ENCODE measurements around the gene RAB6B. TPM values are rescaled to one million over a fixed set of nuclear protein-coding genes. Genes with fewer than 3 reads are reported as not detected.

RAB6B gene
- polyA plus RNA-seq (2013, experiment 1 of 2; ENCODE audit: insufficient read length) = 6.1 TPM
- 4.5 TPM for polyA plus RNA-seq (2013, experiment 2 of 2; ENCODE audit: insufficient read length)

DNA sequence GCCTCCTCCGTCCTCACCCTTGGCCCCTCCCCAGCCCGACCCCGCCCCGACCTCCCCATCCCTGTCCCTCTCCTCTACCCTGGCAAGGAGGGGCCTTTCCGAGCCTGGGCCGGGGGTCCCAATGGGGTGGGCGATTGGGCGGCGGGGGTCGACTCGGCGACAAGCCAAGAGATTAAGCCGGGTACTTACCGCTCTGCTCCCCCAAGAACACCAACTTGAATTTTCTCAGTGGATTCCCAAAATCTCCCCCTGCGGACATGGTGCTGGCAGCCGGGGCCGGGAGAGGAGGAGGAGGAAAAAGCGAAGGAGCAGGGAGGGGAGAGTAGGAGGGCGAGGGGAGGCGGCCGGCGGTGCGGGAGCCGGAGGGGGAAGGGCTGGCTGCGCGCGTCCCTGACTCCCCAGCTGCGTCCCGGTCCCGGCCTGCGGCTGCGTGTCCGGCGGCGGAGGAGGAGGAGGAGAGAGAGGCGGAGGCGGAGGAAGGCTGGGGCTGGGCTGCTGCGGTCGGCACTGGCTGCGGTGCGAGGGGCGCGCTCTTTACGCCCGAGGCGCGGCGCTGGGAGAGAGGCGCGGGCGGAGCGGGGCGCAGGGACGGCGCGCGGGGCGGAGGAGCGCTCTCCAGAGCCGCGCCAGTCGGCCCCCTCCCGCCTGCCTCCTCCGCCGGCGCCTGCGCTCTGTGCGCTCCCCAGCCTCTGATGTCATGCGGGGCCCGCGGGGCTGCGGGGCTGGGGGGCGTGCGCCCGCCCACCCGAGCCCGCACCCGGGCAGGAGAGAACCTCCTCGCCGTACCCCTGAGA is at the start of gene RAB6B:
Gene RAB6B, minus strand, starts transcription at position 675 of the 794 bp plus-strand sequence. Its CDS starts 416 bp downstream, at position 259.
- peak; percentile 43 for DNase-seq

DNA sequence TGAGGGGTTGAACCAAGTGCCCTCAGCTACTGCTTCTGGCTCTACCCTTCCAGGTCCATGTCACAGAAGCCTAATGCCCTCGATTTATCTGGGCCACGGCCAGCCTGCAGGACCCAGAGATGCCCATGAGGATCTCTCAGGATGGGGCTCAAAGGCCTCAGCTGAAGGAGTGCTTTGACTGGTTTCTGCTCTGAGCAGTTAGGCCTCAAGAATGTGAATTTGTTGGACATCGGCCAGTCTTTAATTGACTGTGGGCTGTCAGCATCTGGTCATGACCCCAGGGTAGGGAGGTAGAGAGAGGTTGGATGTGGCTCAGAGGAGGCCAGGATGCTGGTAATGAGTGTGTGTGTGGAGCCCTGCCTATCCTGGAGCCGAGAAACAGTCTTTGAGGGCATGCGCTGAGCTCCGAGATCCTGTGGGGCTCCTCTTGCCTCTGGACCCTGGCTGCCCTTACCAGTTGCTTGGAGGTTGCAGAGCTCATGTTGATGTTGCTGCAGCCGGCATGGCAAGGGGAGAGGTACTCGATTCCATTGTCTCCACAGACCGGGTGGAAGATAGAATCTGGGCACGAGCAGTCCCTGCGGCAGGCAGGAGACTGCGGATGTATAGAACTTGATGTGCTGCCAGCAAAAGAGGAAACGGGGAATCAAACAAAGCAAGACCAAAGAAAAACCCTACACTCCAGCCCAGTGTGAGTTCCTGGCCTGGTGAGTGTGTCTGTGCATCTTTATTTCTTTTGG is 49.1 kb upstream of the RAB6B start:
- peak; percentile 87 for DNase-seq

DNA sequence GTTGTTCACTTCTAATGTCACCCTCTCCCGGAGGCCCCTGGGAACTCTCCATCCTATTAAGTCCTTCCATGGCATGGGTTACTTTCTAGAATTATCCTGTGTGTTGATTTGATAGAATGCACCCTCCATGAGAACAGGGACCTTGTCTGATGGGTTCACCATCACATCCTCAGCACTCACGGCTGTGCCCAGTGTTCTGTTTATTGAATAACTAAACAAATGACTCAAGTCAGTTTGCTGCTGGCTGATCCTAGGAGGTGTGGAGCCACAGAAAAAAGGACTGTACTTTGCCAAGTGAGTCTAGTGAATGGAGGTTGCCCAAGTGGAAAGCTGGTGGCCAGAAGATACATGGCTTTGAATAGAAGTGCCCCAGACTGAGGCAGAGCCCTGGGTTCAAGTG is 48.5 kb upstream of the RAB6B start:
- no peak for DNase-seq

DNA sequence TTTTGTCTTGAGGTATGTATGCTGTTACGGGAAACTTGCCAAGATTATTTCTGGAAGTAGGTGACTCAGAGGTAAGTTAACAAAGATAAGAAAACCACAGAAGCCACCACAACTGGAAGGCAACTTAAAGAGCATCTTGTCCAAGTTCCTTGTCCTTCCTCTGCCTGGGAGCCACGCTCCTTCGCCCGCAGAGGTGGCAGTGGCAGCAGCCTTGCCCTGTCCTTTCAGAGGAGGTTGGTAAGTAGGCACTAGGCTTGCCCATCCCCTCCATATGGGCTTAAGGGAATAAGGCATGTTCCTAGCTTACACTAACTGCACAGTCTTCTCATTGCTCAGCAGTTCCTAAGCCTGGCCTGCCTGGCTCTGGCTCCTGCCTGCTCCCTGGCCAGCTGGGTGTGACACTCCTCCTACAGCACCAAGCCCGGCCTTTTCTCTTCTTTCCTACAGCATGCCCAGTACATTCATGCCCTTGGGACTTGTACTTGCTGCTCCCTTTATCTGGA is 48.0 kb upstream of the RAB6B start:
- DNase-seq = peak; percentile 77

DNA sequence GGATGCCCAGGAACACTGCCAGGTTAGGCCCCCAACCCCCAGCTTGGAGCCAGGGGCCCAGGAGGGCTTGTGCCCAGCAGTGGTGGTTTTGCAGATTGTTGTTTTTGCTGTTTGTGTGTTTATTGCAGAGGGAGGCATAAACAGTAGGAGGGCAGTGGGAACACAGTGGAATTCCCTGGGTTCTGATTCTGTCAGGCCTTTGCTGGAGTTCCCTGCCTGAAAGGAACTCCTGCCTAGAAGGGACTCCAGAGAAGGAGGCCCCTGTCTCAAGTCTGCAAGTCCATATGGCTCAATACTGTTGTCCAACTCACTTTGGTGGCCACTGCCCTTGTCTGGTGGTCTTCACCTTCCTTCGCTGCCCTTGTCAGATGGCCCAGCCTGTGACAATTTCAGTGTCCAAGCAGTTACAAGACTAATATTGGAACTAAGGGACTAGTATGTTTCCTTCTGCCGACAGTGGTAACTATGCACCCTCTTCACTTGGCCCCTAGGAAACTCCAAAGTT is 47.4 kb upstream of the RAB6B start:
- no peak for DNase-seq

DNA sequence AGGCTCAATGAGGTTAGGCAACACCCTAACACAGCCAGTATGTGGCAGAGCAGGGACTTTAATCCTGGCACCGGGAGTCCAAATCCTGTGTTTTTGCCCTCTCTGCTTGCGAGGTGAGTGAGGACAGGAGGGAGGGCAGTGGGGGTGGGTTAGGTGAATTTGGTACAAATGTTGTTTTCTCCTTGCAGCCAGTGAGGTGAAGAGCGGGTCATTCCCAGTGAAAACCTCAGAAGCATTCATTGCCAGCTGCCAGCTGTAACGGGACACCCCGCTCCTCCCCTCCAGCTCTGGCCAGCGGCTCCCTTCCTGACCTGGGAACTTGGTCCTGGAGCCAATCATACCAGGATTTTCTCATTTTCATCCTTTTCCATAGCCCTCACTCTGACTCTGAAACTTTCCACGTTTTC is 45.7 kb upstream of the RAB6B start:
- no peak for DNase-seq

DNA sequence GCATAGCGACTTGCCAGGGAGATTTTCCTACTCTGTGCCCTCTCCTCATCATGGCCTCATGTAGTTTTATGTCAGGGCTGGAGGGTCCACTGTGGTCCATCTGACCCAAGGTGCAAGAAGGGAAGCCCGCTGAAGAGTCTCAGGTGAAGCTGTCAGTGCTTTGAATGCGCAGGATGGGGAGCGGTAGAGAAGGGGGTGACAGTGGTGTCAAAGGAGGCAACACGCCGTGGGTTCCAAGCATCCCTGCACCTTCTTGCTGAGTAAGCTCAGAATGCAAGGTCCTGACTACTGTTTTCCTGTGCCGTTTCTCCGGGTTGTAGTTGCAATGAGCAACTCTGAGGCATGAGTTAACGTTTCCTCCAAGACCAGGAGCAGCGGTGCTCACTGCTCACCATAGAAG is 44.9 kb upstream of the RAB6B start:
- no peak for DNase-seq

DNA sequence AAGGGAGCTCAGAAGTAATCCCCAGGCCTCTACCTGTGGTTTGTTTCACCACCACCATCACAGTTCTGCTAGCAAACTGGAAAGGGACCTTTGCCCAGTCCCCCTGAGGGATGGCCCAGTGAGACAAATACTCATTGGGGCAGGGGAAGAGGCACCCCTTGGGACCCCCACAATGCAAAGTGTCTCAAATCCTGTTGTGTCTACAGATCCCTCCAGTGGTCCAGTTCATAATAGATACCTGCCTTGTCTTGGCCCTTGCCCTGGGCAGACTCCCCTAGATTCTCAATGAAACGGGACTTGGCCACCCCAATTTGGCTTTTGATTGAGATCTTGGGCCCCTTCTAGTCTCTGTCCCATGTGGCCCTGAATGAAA is 43.8 kb upstream of the RAB6B start:
- no peak for DNase-seq

DNA sequence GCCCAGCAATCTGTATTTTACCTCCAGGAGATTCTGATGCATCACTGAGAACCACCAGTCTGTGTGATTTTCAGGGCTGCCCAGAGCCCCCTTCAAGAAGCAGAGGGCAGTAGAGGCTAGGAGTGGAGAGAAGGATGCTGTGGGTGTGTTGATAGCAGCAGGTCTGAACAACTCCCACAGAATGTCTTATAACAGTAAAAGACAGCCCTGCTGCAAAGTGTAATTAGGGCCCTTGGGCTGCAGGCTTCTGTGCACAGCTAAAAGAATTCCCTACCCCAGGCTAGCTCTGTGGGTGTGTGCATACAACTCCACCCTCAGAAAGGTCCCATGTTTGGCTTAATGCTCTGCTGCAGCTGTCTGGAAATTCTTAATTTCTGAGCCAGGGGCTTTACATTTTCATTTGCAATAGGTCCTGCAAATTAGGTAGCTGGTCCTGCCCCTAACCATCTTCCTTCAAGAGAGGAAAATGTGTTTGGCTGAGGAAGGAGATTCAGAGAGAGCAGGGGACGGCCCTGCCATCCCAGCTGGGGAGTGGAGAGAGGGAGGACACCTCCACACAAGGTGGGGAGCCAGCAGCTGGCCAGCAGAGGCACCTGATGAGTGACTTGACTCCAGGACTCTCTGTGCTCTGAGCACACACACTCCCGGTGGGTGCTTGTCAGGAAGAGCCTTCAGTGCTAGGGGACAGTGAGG is 43.2 kb upstream of the RAB6B start:
- peak; percentile 23 for DNase-seq

DNA sequence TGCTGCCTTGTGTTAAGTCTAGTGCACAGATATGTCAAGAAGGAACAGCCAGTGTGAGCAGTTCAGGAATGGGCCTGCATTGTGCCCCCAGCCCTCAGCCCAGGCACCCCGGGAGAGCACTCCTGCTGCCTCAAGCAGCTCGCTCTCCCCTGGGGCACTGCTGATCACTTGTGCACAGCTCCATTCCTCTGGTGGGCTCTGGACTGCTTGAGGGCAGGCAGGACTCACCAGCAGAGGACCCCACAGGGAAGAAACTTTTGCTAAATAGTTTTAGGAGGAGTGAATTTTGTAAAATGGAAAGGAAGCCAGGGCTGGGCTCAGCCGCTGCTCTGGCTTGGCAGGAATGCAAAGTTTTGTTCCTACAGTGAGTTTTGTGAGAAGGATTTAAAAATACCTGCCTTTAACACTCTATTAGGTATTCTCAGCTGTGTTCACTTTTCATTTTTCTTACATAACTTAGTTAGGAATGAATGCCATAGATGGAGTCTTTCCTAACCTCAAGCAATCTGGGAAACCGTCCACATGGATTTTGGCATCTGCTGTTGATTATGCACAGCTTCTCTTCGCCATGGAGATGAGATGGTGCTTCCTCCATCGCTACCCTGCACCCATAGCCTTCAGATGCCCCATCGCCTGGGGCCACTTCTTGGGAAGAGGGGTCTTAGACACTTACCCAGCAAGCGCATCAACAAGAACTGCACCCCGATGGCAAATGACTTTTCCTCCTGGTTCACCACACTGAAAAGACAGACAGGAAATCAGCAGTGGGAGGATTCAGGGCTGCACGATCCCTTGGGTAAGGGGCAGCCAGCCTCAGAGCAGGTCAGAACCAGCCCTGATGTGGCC is 42.3 kb upstream of the RAB6B start:
- DNase-seq = peak; percentile 88

DNA sequence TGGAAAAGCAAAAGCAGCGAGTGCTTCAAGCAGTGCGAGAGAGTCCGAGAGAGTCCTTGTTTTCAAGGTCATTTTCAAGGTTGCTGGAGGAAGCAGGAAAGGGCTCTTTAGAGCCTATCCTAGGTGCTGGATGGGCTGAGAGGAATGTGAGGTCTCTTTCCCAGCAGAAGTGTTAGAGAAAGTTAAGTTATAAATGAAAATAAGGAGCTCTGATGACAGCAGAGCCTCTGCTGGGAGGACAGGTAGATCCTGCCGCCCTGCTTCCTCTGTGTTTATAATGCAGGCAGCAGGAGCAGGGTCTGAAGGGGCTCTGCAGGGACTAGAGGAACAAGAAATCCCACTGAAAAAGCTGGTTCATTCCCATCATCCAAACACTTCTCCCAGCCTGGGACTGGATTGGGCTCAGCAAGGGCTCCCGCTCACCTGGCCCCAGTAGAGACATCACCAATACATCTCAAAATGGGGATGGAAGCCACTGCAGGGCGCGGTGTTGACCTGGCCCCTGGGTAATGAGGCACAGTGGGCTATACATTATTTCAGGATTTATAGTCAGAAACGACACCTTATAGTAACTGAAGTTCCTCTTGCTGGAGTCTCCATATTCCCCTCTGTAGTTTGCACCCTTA is 41.5 kb upstream of the RAB6B start:
- no peak for DNase-seq

DNA sequence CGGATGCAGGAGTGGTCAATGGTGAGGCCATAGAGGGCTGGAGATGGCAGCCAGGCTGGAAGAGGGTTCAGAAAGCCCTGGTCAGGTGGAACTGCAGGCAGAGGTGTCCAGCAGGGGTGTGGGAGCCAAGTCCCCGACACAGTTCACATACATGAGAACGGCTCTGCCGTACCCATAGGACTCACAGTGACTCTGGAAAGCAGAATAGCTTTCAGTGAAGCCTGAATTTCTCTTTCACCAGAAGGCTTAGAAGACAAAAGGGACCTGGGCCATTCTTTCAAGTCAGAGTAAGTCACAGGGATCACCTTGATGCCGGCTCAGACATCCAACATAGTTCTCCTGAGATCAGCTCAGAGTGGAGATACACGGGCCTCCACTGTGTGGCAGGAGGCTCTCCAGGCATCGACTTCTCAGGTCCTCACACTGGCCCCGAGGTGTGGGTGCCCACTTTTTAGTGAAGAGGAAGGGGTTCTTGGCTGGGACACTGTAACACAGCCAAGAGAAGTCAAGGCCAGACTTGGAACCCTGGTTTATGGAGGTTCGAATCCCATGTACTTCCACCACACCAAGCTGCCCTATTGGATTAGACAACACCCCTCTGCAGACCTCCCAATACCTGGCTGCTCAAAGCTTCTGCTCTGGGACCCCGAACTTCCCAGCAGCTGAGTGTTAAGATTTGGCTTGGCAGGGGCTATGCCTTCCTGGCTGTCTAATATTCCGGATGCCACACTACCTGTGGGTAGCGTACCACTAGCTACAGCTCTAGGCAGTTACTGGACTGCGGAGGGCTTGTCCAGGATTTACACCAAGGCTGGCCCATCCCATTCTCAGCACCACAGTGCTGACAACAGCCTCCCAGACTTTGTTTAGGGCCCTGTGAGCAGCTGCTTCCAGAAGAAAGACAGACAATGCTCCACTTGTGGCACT is 40.4 kb upstream of the RAB6B start:
- no peak for DNase-seq

DNA sequence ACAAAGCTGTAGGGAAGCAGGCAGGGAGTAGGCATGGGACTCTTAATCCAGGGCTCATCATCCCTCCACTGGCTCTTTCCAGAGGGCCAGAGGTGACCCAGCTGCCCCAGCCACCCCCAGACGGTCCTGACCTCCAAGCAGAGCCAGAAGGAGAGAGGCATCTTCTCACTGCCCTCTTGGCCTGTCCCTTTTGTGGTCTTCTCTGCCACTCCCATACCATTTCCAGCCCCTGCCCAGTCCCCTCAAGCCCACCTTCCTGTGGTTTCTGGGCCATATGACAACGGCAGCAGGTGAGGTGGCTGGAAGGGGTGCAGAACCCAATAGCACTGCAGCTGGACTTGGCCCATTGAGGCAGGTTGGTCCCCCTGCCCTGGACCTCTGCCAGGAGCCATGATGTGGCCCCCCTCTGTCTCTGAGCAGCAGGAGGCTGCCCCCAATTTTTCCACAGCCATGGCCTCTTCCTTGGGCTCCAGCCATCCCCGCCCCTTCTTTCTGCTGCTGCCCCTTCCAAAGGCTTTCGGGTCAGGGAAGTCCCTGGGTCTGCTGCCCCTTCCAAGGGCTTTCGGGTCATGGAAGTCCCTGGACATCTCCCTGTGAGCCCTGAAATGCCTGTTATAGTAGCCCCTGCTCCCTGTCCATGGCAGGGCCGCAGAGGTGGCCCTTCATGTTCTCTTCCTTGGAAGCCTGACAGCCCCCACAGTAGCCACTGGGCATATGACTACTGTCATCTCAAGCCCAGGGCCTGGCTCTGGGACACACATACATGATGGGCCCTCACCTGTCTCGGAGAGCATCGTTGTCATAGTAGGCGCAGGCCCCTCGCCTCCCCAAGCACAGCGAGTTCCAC is 39.5 kb upstream of the RAB6B start:
- DNase-seq = no peak

DNA sequence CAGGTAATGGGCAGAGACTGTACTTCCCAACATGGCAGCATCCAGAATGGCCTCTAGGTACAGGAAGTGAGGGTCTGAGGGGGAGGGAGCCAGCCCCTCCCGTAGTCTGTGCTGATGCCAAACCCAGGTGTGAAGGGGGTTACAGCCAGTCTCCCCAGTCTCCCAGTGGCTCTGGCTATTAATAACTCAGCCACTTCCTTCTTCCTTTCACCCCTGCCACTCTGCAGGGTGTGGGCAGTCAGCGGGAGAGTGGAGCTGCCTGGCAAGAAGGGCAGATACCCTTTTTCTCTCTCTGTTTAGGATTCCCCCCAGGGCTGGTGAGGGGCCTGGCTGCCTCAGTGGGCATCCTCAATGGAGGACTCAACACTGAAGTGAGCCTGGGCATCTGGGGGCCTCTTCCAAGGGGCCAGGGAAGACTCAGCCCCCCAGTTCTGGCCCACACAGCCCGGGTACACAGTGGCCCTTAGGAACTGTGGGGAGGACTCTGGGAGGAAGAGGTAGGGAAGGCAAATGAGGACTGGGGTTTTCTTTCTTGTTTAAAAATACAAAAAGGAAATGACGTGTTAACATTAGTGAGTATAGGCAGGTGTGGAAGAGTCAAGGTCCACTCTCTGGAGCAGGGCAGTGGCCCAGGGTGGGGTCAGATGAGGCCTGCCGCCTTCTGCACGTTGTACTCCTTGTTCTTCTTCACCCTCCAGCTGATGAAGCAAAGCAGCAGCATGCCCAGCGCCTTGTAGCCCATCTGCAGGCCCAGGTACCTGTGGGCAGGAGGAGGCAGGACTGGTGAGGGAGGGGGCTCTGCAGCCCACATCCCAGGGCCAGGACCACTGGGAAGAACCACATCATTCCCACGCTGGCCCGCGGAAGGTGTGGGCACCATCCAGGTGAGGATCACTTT is 38.6 kb upstream of the RAB6B start:
- no peak for DNase-seq

DNA sequence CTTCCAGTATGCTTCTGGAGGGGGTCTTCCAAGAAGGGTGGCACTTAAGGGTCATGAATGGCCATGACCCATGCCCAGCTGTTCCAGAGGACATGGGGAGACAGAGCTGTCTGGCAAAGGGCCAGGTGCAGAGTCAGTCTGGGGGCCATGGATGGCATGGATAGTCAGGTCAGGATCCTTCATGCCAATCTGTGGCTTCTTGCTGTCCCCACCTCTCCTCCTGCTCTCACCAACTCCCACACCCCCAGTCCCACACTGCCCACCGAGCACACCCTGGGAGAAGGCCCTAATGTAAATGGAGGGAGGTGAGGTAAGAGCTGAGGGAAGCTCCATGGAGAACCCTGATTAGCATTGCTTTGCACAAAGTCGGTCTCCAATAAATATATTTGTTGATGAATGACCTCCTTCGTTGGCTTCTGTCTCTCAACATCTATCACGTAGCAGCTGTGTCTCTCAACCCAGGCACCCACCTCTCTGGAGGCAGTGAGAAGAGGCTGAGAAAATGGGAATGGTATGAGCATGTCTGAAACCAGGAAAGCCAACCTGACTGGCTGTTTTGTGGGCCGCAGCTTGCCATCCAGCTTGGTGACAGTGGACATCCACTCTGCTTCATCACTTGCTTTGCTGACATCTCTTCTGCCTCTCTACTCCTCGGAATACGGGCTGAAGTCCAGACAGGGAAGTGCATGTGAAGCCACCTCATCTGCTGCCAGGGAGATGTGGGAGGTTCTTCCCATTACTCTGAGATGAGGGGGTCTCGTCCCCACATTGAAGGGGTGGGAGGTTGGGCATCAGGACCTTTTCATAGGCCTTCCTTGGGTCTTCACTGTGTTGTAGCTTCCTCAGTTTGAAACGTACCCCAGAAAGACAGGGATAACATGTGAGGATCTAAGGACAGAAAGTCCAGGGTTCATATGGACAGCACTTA is 37.7 kb upstream of the RAB6B start:
- no peak for DNase-seq

DNA sequence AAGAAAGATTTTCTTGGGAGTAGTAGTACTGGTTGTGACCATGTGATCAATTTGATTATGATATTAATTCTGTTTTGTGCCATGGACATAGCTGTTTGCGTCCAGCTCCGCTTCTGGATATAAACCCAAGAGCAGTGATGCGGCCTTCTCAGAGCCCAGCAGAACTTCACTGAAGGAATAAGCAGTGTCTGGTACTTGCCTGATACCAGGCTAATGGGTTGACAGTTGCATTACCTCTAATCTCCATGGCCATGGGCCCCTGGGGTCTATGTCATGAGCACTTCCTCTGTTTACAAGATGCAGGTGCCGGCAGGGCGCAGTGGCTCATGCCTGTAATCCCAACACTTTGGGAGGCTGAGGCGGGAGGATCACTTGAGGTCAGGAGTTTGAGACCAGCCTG is 36.3 kb upstream of the RAB6B start:
- no peak for DNase-seq

DNA sequence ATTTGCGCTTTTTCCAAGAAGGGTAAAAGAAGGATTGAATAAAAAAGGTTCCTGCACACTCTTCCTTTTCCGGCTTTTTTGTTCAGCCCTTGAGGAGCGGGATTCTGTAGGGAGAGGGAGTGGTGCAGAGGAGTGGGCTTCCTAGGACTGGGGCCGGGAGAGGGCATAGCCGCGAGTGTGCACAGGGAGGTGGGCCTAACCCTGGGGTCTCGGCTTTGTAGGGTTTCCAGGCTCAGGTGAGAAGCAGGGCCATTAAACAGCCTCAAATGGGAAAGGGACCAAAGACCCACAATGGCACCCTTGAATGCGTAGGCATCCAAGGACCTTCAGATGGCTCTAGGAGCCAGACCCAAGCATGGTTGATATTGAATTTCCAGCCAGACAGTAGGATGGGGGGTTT is 35.4 kb upstream of the RAB6B start:
- no peak for DNase-seq

Data from fibroblast of skin of scalp (primary cell).